ENCODE data around the gene AANAT. TPM values are rescaled to one million over a fixed set of nuclear protein-coding genes. Genes with fewer than 3 reads are reported as not detected.

Gene AANAT
- total and polyA plus RNA-seq, 3 experiments from 2014 or later, result not detected

DNA sequence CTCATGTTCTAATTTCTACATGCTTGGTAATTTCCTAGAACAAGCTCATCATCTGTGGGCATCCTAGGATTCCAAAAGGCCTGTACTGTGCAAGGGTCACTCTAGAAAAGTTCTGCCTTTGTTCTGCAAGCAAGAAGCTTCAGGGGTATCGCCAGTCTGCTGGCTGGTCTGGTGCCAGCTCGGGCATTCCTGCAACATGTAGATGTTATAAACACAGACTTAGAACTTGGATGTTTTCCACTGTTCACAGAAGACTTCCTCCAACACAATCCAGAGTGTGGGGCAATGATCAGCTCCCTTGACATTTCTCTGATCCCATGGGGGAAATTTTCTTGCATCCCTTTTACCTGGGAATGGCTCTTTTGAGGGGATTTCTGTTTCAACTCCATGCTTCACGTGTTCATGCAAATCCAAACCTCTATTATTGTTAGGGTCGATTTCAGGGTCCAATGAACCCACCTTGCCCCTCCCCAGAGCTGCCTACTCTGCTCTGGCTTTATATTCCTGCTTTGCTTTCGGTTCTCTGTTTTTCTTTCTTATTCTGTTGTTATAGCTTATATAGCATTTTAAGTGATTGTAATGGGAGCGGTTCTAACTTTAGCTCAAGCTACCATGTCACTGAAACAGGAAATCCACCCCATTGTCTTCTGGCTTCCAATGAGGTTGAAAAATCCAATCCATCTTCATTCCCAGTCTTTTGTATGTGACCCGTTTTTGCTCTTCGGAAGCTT lies 39.7 kb upstream of the AANAT start:
- Mint-ChIP-seq H3K27me3 (no peaks in the 10 kb centered on the region), H3K4me1 (peaks cover 9 to 28% (median 19%) of the 10 kb centered on the region in 3 donors), H3K9me3 (no peaks in the 10 kb centered on the region), H3K4me3 (no peak overlapping the region), H3K36me3 (peaks cover 0 to 11% (median 2%) of the 10 kb centered on the region in 3 donors), H3K27ac (peak overlapping the region in 1 of 8 donors; percentile 54)
- Histone ChIP-seq H3K27me3 (ENCODE audit: insufficient read depth, low read length, poor library complexity, severe bottlenecking) (no peaks in the 10 kb centered on the region), H3K4me3 (ENCODE audit: low read length) (no peak overlapping the region), H3K4me1 (ENCODE audit: insufficient read depth, low read length) (no peaks in the 10 kb centered on the region), H3K36me3 (ENCODE audit: insufficient read depth, low read length) (no peaks in the 10 kb centered on the region), H3K27ac (ENCODE audit: low read depth, low read length) (no peak overlapping the region), H3K9me3 (ENCODE audit: low read length) (no peaks in the 10 kb centered on the region)
- ChIA-PET CTCF (interaction anchor here (1.3 kb wide), 1 partner anchor 19 kb away, joined by 4 read pairs; no protein-coding TSS in a partner anchor), POLR2A (interaction anchor here (0.6 kb wide), 1 partner anchor 86 kb away, joined by 3 read pairs; no protein-coding TSS in a partner anchor)
- DNase-seq, result no peak

DNA sequence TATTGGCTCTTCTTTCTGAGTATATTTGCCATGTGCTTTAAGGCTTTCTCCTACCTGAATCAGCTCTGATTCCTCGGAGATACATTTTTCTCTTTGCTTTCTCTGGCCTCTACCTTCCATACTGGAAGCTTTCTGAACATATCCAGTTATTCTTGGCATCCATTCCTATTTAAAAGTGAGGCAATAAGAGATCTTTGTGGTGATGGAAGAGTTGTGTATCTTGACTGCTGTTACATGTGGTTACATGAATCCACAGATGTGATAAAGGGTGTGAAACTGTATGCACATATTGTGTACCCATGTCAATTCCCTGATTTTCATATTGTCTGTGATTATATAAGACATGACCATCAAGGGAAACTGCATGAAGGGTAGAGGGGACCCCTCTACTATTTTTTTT lies 38.9 kb upstream of the AANAT start:
- H3K27ac Mint-ChIP-seq, result peak overlapping the region in 1 of 8 donors; percentile 31

DNA sequence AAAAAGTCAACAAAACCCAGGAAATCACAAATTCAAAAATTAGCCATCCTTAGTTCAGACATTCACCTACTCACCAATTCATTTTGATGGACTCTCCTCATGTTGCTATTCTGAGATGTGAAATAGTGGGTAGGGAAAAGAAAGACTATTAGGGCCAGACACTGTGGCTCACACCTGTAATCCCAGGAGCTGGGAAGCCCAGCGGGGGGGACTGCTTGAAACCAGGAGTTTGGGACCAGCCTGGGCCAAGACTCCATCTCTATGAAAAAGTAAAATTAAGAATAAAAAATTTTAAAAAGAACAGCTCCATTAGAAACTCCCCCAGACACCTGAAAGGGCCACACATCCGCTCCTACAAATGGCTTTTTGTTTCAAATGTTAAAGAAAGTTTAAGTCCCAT lies 35.9 kb upstream of the AANAT start:
- DNase-seq, result no peak
- Mint-ChIP-seq H3K4me1 (peaks cover 9 to 44% (median 32%) of the 10 kb centered on the region in 3 donors), H3K9me3 (no peaks in the 10 kb centered on the region), H3K4me3 (no peak overlapping the region), H3K27me3 (no peaks in the 10 kb centered on the region), H3K36me3 (peaks cover 0 to 13% (median 2%) of the 10 kb centered on the region in 3 donors), H3K27ac (no peak overlapping the region)
- Histone ChIP-seq H3K27me3 (ENCODE audit: insufficient read depth, low read length, poor library complexity, severe bottlenecking) (no peaks in the 10 kb centered on the region), H3K4me3 (ENCODE audit: low read length) (no peak overlapping the region), H3K36me3 (ENCODE audit: insufficient read depth, low read length) (no peaks in the 10 kb centered on the region), H3K9me3 (ENCODE audit: low read length) (no peaks in the 10 kb centered on the region), H3K27ac (ENCODE audit: low read depth, low read length) (no peak overlapping the region), H3K4me1 (ENCODE audit: insufficient read depth, low read length) (no peaks in the 10 kb centered on the region)
- POLR2A ChIA-PET, result no interaction called here
- CTCF ChIA-PET, result interaction anchor here (1.9 kb wide), 1 partner anchor 33 kb away, joined by 7 read pairs; no protein-coding TSS in a partner anchor

More for the DNA sequence above, 38.9 kb upstream of the AANAT start:
- Histone ChIP-seq H3K27me3 (ENCODE audit: insufficient read depth, low read length, poor library complexity, severe bottlenecking) (no peaks in the 10 kb centered on the region), H3K36me3 (ENCODE audit: insufficient read depth, low read length) (no peaks in the 10 kb centered on the region), H3K9me3 (ENCODE audit: low read length) (no peaks in the 10 kb centered on the region), H3K4me1 (ENCODE audit: insufficient read depth, low read length) (no peaks in the 10 kb centered on the region), H3K4me3 (ENCODE audit: low read length) (no peak overlapping the region), H3K27ac (ENCODE audit: low read depth, low read length) (no peak overlapping the region)
- ChIA-PET POLR2A (interaction anchor here (0.6 kb wide), 1 partner anchor 85 kb away, joined by 3 read pairs; no protein-coding TSS in a partner anchor), CTCF (no interaction called here)
- H3K9me3 Mint-ChIP-seq, result no peaks in the 10 kb centered on the region
- no peak overlapping the region for H3K4me3 Mint-ChIP-seq
- H3K4me1 Mint-ChIP-seq, result peaks cover 7 to 32% (median 23%) of the 10 kb centered on the region in 3 donors
- DNase-seq, result no peak
- H3K27me3 Mint-ChIP-seq, result no peaks in the 10 kb centered on the region
- H3K36me3 Mint-ChIP-seq, result peaks cover 0 to 8% (median 5%) of the 10 kb centered on the region in 3 donors

- Histone ChIP-seq H3K27me3 (ENCODE audit: insufficient read depth, low read length, poor library complexity, severe bottlenecking) (no peaks in the 10 kb centered on the region), H3K27ac (ENCODE audit: low read depth, low read length) (no peak overlapping the region), H3K4me1 (ENCODE audit: insufficient read depth, low read length) (no peaks in the 10 kb centered on the region), H3K36me3 (ENCODE audit: insufficient read depth, low read length) (no peaks in the 10 kb centered on the region), H3K4me3 (ENCODE audit: low read length) (no peak overlapping the region), H3K9me3 (ENCODE audit: low read length) (no peaks in the 10 kb centered on the region)
- Mint-ChIP-seq H3K36me3 (peaks cover 0 to 15% (median 2%) of the 10 kb centered on the region in 3 donors), H3K27ac (no peak overlapping the region), H3K4me3 (no peak overlapping the region), H3K4me1 (peaks cover 11 to 45% (median 29%) of the 10 kb centered on the region in 3 donors), H3K27me3 (no peaks in the 10 kb centered on the region), H3K9me3 (no peaks in the 10 kb centered on the region)
- CTCF ChIA-PET, result no interaction called here
- POLR2A ChIA-PET, result no interaction called here
- no peak for DNase-seq
Observed at GRCh38 chr17:76432004-76432403, 35.4 kb upstream of the AANAT start.

- Mint-ChIP-seq H3K27me3 (no peaks in the 10 kb centered on the region), H3K9me3 (no peaks in the 10 kb centered on the region), H3K4me1 (peaks cover 11 to 45% (median 30%) of the 10 kb centered on the region in 3 donors), H3K4me3 (no peak overlapping the region), H3K27ac (no peak overlapping the region), H3K36me3 (peaks cover 0 to 18% (median 2%) of the 10 kb centered on the region in 3 donors)
- CTCF ChIA-PET, result no interaction called here
- no peaks in the 10 kb centered on the region for H3K9me3 ChIP-seq (ENCODE audit: low read length)
- no peaks in the 10 kb centered on the region for H3K4me1 ChIP-seq (ENCODE audit: insufficient read depth, low read length)
- H3K36me3 ChIP-seq (ENCODE audit: insufficient read depth, low read length), result no peaks in the 10 kb centered on the region
- no peak overlapping the region for H3K27ac ChIP-seq (ENCODE audit: low read depth, low read length)
- POLR2A ChIA-PET, result no interaction called here
- no peak for DNase-seq
- H3K4me3 ChIP-seq (ENCODE audit: low read length), result no peak overlapping the region
- no peaks in the 10 kb centered on the region for H3K27me3 ChIP-seq (ENCODE audit: insufficient read depth, low read length, poor library complexity, severe bottlenecking)
Observed at GRCh38 chr17:76432712-76433336, 34.6 kb upstream of the AANAT start.

DNA sequence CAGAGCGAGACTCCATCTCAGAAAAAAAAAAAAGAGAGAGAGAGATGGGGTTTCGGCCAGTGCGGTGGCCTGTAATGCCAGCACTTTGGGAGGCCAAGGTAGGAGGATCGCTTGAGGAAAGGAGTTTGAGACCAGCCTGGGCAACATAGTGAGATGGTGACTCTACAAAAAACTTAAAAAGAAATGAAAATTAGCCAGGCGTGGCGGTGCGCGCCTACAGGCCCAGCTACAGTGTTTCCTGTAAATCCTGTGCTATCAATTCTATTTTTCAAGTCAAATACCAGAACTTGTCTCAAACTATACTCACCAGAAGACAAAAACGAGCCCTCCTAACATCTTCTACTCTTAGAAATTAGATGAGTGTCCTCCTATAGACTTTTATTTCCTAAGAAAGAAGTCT lies 33.7 kb upstream of the AANAT start:
- POLR2A ChIA-PET, result no interaction called here
- no peaks in the 10 kb centered on the region for H3K9me3 ChIP-seq (ENCODE audit: low read length)
- H3K27me3 Mint-ChIP-seq, result no peaks in the 10 kb centered on the region
- no peaks in the 10 kb centered on the region for H3K4me1 ChIP-seq (ENCODE audit: insufficient read depth, low read length)
- H3K4me1 Mint-ChIP-seq, result peaks cover 15 to 50% (median 39%) of the 10 kb centered on the region in 3 donors
- peaks cover 0 to 18% (median 2%) of the 10 kb centered on the region in 3 donors for H3K36me3 Mint-ChIP-seq
- no peaks in the 10 kb centered on the region for H3K9me3 Mint-ChIP-seq
- H3K27ac ChIP-seq (ENCODE audit: low read depth, low read length), result no peak overlapping the region
- H3K36me3 ChIP-seq (ENCODE audit: insufficient read depth, low read length), result no peaks in the 10 kb centered on the region
- no peak for DNase-seq
- peak overlapping the region in 1 of 7 donors; percentile 10 for H3K4me3 Mint-ChIP-seq
- no peaks in the 10 kb centered on the region for H3K27me3 ChIP-seq (ENCODE audit: insufficient read depth, low read length, poor library complexity, severe bottlenecking)
- H3K27ac Mint-ChIP-seq, result no peak overlapping the region
- CTCF ChIA-PET, result no interaction called here
- H3K4me3 ChIP-seq (ENCODE audit: low read length), result no peak overlapping the region

GRCh38 chr17:76434870-76435269 lies 32.5 kb upstream of the AANAT start:
- H3K27ac ChIP-seq (ENCODE audit: low read depth, low read length), result no peak overlapping the region
- Mint-ChIP-seq H3K27me3 (no peaks in the 10 kb centered on the region), H3K4me1 (peaks cover 20 to 59% (median 49%) of the 10 kb centered on the region in 3 donors), H3K9me3 (no peaks in the 10 kb centered on the region), H3K27ac (no peak overlapping the region), H3K4me3 (no peak overlapping the region), H3K36me3 (peaks cover 0 to 22% (median 2%) of the 10 kb centered on the region in 3 donors)
- H3K4me3 ChIP-seq (ENCODE audit: low read length), result no peak overlapping the region
- no peaks in the 10 kb centered on the region for H3K9me3 ChIP-seq (ENCODE audit: low read length)
- ChIA-PET POLR2A (interaction anchor here (0.6 kb wide), 1 partner anchor 122 kb away, joined by 4 read pairs; no protein-coding TSS in a partner anchor), CTCF (interaction anchor here (0.6 to 1.3 kb wide), 2 partner anchors 46 to 1130 kb away, joined by 3 to 6 read pairs; no protein-coding TSS in a partner anchor)
- DNase-seq, result no peak
- H3K36me3 ChIP-seq (ENCODE audit: insufficient read depth, low read length), result no peaks in the 10 kb centered on the region
- no peaks in the 10 kb centered on the region for H3K27me3 ChIP-seq (ENCODE audit: insufficient read depth, low read length, poor library complexity, severe bottlenecking)
- peaks cover 4% of the 10 kb centered on the region for H3K4me1 ChIP-seq (ENCODE audit: insufficient read depth, low read length)

GRCh38 chr17:76435751-76436150 lies 31.7 kb upstream of the AANAT start:
- Mint-ChIP-seq H3K9me3 (no peaks in the 10 kb centered on the region), H3K4me1 (peaks cover 19 to 60% (median 46%) of the 10 kb centered on the region in 3 donors), H3K27me3 (no peaks in the 10 kb centered on the region), H3K36me3 (peaks cover 0 to 20% (median 2%) of the 10 kb centered on the region in 3 donors), H3K4me3 (no peak overlapping the region), H3K27ac (no peak overlapping the region)
- Histone ChIP-seq H3K36me3 (ENCODE audit: insufficient read depth, low read length) (no peaks in the 10 kb centered on the region), H3K9me3 (ENCODE audit: low read length) (no peaks in the 10 kb centered on the region), H3K4me1 (ENCODE audit: insufficient read depth, low read length) (peaks cover 5% of the 10 kb centered on the region), H3K4me3 (ENCODE audit: low read length) (no peak overlapping the region), H3K27ac (ENCODE audit: low read depth, low read length) (no peak overlapping the region), H3K27me3 (ENCODE audit: insufficient read depth, low read length, poor library complexity, severe bottlenecking) (no peaks in the 10 kb centered on the region)
- DNase-seq, result no peak
- POLR2A ChIA-PET, result no interaction called here
- CTCF ChIA-PET, result interaction anchor here (0.5 to 1.2 kb wide), 3 partner anchors 38 to 302 kb away, joined by 3 to 5 read pairs (median 3); no protein-coding TSS in a partner anchor

Data from CD8-positive, alpha-beta memory T cell (primary cell).